GM18861 (cell line): Measurements from ENCODE around the gene RYR2.
"Not testable (repeated sequence)": the region's sequence is repeated elsewhere in the genome, so short reads cannot be mapped to it uniquely, and the experiment has no call there.

Experiments
- ATAC-seq: cut with Tn5 transposase; IDR thresholded peaks from one replicate; pipeline ENCODE4 v1.9.1; 2021; ENCODE audit not compliant: unreplicated experiment

RYR2 gene

DNA sequence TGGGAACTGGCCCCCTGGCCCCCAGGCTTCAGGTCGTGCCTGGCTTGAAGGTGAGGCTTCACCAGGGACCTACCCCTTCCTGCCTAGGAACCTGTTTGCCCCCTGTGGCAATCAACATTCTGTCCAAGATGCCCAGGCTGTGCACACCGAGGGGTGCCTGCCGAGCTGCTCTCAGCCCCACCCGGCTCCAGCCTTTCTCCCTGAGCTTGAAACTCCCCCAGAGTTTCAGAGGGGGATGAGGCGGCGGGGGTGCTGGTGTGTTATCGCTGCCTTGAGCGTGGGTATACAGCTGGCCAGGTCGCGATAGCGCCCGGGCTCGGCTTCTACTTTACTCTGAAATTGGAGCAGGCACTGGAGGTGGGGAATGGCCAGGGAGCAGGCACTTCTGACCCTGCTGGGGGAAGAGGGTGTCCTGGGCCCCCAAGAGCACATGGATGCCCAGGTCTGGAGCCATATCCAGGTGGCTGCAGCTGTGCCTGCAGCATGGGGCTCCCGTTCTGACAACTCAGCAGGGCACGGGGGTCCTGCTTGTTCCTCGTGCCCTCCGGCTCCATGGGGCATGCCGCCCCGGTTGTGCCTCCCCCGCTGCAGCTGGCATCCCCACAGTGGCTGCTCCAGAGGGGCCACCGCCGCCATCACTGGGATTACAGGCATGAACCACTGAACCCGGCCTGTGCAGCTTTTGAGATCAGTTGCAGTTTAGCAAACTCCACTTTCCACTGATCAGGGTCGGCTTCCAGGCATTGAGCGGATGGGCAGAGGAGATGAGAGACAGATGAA is 29.8 kb downstream of the RYR2 start:
- no peak for ATAC-seq

DNA sequence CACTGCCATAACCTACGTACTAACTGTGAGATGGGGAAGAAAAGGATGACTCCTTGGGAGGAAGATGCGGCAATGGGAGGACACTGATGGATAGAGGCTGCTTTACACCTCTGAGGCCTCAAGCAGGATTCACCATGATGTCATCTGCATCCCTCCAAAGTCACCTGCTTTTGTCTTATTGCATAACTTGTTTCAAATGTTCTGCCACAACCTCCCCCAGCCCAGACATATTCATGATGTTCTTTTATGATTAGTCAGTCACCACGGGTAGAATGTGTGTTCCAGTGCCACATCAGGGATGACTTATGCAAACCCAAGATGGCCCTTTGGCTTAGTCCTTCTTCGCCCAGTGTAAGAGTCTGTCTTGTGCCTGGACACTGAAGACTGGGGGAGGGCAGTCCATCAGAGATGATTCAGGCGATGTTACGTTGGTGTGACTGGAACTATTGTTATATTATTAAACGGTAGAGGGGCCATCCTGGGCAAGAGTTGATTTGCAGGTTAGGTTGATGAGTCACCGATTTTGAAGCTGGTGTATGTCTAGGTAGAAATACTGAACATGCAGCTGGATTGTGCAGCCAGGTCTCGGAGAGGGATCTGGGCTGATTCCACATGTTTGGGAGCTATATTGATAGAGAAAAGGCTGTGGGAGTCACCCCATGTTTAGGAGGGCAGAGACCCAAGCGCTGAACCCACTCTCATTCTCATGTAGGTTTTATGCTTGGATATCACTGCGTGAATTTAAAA is 32.6 kb downstream of the RYR2 start:
- no peak for ATAC-seq

DNA sequence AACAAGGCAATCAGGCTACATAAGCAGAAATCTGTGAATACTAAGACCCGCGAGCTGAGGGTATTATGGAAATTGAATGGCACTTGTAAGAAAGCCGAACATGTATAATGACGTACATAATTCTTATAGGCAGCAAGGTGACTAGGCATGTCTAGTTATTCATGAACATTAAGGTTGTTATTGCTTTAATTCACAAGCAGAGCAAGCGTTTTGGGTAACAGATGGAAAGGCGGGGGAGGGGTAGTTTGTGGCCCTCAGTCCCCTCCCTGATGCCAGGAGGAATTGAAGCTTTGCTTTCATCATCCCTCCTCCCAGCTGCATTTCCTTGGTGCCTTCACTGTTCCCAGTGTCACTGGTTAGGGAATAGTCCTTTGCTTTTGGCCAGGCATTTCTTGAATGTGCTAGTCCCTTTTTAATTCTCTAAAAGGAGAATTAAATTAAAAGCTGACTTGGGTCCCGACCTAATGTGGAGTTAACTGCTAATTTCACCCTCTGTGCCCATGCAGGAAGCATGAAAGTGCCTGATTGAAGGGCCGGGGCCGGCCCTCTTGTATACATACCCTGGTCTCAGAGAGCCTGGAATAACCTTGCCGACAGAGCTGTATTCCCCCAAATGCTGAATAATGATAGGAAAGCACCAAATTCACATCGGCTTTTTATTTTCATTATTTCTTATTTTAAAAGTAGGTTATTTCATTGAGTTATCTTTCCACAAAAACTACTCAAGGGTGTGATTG is 42.5 kb downstream of the RYR2 start:
- no peak for ATAC-seq

DNA sequence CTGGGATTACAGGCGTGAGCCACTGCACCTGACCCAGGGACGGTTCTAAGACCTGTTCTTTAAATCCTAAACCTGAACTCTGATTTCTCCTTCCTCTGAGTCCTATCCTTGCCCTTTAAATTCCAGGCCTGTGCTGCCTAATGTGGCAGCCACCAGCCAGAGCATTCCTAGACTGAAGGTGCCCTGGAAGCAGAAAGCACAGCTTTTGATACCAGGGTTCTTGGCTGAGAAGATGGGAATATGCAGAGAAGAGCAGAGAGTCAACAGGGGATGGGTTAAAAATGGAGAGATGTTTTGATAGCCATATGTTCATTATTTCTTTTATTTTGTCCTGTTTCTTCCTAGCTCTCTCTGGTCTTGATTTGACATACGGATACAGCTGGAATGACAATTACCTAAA is 49.7 kb downstream of the RYR2 start:
- ATAC-seq = no peak

GRCh38 chr1:237093691-237094090 is 51.7 kb downstream of the RYR2 start:
- no peak for ATAC-seq

DNA sequence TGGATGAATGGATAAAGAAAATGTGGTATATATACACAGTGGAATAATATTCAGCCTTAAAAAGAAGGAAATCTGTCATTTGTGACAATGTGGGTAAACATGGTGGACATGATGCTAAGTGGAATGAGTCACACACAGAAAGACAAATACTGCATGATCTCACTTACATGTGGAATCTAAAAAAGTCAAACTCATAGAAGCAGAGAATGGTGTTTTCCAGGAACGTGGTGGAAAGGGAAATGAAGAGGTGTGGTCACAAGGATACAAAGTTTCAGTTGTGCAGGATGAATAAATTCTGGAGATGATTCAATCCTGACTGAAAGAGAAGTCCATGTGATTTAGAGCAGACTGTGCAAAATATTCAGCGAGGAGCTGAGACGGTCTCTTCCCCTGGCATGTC is 56.6 kb downstream of the RYR2 start:
- ATAC-seq = no peak

- ATAC-seq = no peak
Measured at GRCh38 chr1:237103021-237103420, 61.0 kb downstream of the RYR2 start.

- no peak for ATAC-seq
Measured at GRCh38 chr1:237104096-237104495, 62.1 kb downstream of the RYR2 start.

- ATAC-seq = no peak
Measured at GRCh38 chr1:237105826-237106225, 63.8 kb downstream of the RYR2 start.

DNA sequence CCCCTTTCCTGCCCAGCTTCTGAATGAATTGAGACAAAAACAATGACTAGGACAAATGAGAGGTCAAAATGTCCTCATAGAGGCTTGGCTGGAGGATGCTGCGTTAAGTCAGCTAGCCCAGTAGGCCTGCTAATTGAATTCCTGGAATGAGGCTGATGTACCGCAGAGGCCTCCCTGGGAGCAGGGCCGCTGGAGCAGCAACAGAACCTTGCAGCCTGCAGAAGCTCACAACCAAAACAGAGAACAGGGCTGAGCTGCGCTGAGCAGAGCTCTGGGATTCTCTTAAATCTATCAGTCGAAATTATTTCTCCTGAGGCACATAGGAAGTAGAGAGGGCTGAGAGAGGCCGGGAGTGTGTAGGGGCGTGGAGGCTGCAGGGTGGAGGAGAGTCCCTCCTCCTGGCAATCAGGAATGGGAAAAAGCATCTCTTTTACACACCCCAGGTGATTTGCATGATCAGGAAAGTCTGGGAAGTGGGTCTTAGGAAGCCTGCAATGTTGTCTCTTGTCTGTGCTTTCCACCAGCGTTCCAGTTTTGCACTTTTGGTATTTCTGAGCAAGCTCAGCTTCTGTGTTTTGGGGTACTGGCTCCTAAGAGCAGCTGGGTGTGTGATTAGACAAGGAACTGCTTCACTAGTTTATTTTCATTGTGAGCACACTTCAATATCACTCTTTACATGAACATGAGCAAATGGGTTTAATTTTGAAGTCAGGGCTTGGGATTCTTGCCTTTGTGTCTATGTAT is 66.5 kb downstream of the RYR2 start:
- no peak for ATAC-seq

DNA sequence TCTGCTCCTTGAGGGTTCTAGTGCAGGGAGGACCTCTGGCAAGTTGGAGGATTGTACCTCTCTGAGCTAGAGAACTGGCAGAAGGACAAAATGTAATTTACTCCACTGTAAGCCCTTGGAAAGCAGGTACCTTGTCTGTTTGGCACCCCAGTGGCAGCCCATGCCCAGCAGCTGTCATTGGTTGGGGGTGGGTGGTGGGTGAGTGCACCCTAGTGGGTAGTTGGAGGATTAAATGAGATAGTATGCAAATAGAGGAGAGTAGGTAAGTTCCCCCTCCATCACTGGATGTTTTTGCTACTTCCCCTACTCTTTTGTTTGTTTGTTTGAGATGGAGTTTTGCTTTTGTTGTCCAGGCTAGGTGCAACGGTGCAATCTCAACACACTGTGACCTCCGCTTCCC is 69.8 kb downstream of the RYR2 start:
- no peak for ATAC-seq

- no peak for ATAC-seq
Measured at GRCh38 chr1:237112663-237113062, 70.7 kb downstream of the RYR2 start.

- ATAC-seq = no peak
Measured at GRCh38 chr1:237115035-237115434, 73.1 kb downstream of the RYR2 start.

- no peak for ATAC-seq
Measured at GRCh38 chr1:237119091-237119490, 77.1 kb downstream of the RYR2 start.

GRCh38 chr1:237120683-237121082 is 78.7 kb downstream of the RYR2 start:
- ATAC-seq = no peak

DNA sequence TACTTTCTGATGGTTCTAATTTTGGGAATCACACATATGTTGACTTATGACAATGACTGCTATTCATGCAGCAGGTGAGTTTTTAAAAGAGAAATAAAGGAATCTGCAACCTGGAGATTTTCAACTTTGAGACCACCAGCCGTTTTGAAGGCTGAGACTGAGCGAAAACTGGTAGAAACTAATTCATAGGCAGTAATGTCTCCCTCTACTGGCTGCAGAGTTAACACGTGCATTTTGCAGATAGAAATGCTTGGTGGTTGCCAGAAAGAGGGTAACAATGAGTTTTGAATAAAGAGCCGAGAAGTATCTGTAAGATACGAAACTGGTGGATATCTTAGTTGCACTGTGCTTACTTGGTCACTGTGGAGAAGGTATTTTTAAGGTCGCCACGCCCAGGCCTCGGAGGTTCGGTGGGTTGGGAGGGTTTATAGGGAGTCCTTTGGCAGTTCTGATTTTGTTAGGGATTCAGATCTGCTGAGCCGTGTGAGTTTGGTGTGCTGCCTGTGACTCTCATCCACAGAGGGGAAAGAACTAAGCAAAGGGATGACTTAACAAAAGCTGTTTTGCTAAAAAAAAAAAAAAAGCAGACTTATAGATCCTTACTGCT is 83.0 kb downstream of the RYR2 start:
- ATAC-seq = no peak

DNA sequence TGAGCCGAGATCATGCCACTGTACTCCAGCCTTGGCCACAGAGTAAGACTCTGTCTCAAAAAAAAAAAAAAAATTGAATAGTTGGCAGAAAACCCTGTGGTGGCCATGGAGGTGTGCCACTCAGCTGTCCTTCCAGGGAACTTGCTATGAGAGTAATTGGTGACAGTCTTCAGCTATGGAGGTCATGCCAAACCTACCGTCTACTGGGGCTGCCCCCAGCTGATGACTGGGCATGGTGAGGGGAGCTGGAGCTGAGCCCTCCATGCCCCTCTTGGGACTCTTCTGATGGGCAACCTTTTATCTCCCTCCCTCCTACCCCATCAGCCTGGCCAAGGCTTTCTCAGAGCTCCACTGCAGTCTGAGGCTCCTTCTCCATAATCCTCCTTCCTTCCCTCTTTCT is 84.2 kb downstream of the RYR2 start:
- no peak for ATAC-seq

GRCh38 chr1:237127301-237127700 is 85.3 kb downstream of the RYR2 start:
- ATAC-seq = not testable (repeated sequence)

GRCh38 chr1:237133921-237134320 is 91.9 kb downstream of the RYR2 start:
- no peak for ATAC-seq

- no peak for ATAC-seq
Measured at GRCh38 chr1:237134929-237135328, 92.9 kb downstream of the RYR2 start.

GRCh38 chr1:237138551-237138950 is 96.6 kb downstream of the RYR2 start:
- no peak for ATAC-seq
